Activated CD4-positive, alpha-beta T cell treated with anti-CD3 and anti-CD28 coated beads for 36 hours (primary cell): ENCODE measurements around the gene LRP1-AS. TPM values are rescaled to one million over a fixed set of nuclear protein-coding genes. Genes with fewer than 3 reads are reported as not detected.

Experiments used
- ATAC-seq: fragments of 200-7000 bp; cut with Tn5 transposase; one replicate; pipeline ENCODE4 v1.10.0; 2021; ENCODE audit warnings: mild to moderate bottlenecking, moderate library complexity
- CTCF ChIA-PET: fragments of 350-600 bp; sonication (Branson Sonifier 250); formaldehyde crosslinking; loops from one replicate; lab custom pipeline; 2021; ENCODE audit warnings: antibody characterized with exemption; lab: Charles Lee
- POLR2A ChIA-PET: fragments of 350-600 bp; sonication (Branson Sonifier 250); formaldehyde crosslinking; loops from one replicate; lab custom pipeline; 2021; ENCODE audit warnings: antibody characterized with exemption, inconsistent platforms; lab: Charles Lee
- DNase-seq: peaks from one replicate; pipeline ENCODE4 v3.0.0-alpha.2; 2020
- H3K27ac Mint-ChIP-seq: one replicate; pipeline ENCODE4 v1.8.0; 2021; ENCODE audit warnings: mixed read lengths
- H3K27me3 Mint-ChIP-seq: one replicate; pipeline ENCODE4 v1.8.0; 2021; ENCODE audit warnings: mixed read lengths
- H3K36me3 Mint-ChIP-seq: one replicate; pipeline ENCODE4 v1.8.0; 2021; ENCODE audit warnings: low read depth, mixed read lengths
- H3K4me1 Mint-ChIP-seq: one replicate; pipeline ENCODE4 v1.8.0; 2021; ENCODE audit warnings: mixed read lengths
- H3K4me3 Mint-ChIP-seq: one replicate; pipeline ENCODE4 v1.8.0; 2021; ENCODE audit warnings: mild to moderate bottlenecking, moderate library complexity, mixed read lengths
- H3K9me3 Mint-ChIP-seq: one replicate; pipeline ENCODE4 v1.8.0; 2021; ENCODE audit warnings: low read depth, mixed read lengths
- intact Hi-C, 2 experiments: fragments of 100-400 bp; cut with DNase I in 1 of 2; cut with micrococcal nuclease in 1 of 2; formaldehyde crosslinking; loops; one replicate each; pipeline versions ENCODE4 v1.14.2 to v1.15.1; 2022 to 2024; cut with DNase I, micrococcal nuclease
- total RNA-seq, 2 experiments: library from RNA; stranded (reverse); gene quantifications; one replicate each; pipeline ENCODE4 v1.2.3, GENCODE V29; 2021

LRP1-AS gene
- total RNA-seq, 2 experiments from 2014 or later, result not detected

- ChIA-PET CTCF (interaction anchor here (1.1 to 9.7 kb wide), 3 partner anchors 41 to 118 kb away, joined by 3 to 156 read pairs (median 6); partner anchors contain the start of gene NEMP1), POLR2A (no interaction called here)
- Mint-ChIP-seq H3K36me3 (peaks cover 5% of the 10 kb centered on the region), H3K27ac (no peak overlapping the region), H3K4me3 (no peak overlapping the region), H3K9me3 (peaks cover 9% of the 10 kb centered on the region), H3K4me1 (peaks cover 14% of the 10 kb centered on the region), H3K27me3 (peaks cover 2% of the 10 kb centered on the region)
- intact Hi-C loops, result no loop called here
- DNase-seq (no peak), ATAC-seq (no peak)
These were observed 27.9 kb downstream of the LRP1-AS start for GRCh38 chr12:57119294-57120085.

- Mint-ChIP-seq H3K9me3 (peaks cover 4% of the 10 kb centered on the region), H3K4me3 (no peak overlapping the region), H3K27ac (no peak overlapping the region), H3K36me3 (peaks cover 2% of the 10 kb centered on the region), H3K4me1 (peaks cover 10% of the 10 kb centered on the region), H3K27me3 (peaks cover 2% of the 10 kb centered on the region)
- ATAC-seq, result peak; percentile 66
- intact Hi-C loops, result no loop called here
- POLR2A ChIA-PET, result no interaction called here
- CTCF ChIA-PET, result interaction anchor here (0.7 to 1.9 kb wide), 4 partner anchors 50 to 125 kb away, joined by 3 to 6 read pairs (median 4); no protein-coding TSS in a partner anchor
- no peak for DNase-seq
These were observed 28.6 kb downstream of the LRP1-AS start for GRCh38 chr12:57118711-57119271.

GRCh38 chr12:57116580-57117281, 30.7 kb downstream of the LRP1-AS start:
- H3K27me3 Mint-ChIP-seq, result no peaks in the 10 kb centered on the region
- intact Hi-C loops, result no loop called here
- H3K36me3 Mint-ChIP-seq, result no peaks in the 10 kb centered on the region
- CTCF ChIA-PET, result interaction anchor here (0.7 to 2.2 kb wide), 10 partner anchors 7 to 363 kb away, joined by 3 to 10 read pairs (median 4); partner anchors contain the start of gene ARHGAP9
- peaks cover 22% of the 10 kb centered on the region for H3K4me1 Mint-ChIP-seq
- no peak for ATAC-seq
- no peak for DNase-seq
- no peak overlapping the region for H3K27ac Mint-ChIP-seq
- no peaks in the 10 kb centered on the region for H3K9me3 Mint-ChIP-seq
- POLR2A ChIA-PET, result no interaction called here
- no peak overlapping the region for H3K4me3 Mint-ChIP-seq

GRCh38 chr12:57112492-57113294, 34.7 kb downstream of the LRP1-AS start:
- H3K36me3 Mint-ChIP-seq, result peaks cover 28% of the 10 kb centered on the region
- CTCF ChIA-PET, result interaction anchor here (0.6 to 6.1 kb wide), 44 partner anchors 8 to 890 kb away, joined by 3 to 103 read pairs (median 8); partner anchors contain the start of genes LRP1, NAB2, NEMP1 and SHMT2

GRCh38 chr12:57111031-57111734, 36.2 kb downstream of the LRP1-AS start, which contains the start of gene STAT6:
TSS of gene STAT6 (minus strand) at chr12:57111362. CDS start at chr12:57108278, 3,084 bp downstream.
- Mint-ChIP-seq H3K27ac (peak within 1 kb of the TSS; percentile 97), H3K36me3 (peaks cover 44% of the 10 kb centered on the region), H3K27me3 (no peaks in the 10 kb centered on the region), H3K9me3 (no peaks in the 10 kb centered on the region), H3K4me1 (peaks cover 50% of the 10 kb centered on the region), H3K4me3 (peak within 1 kb of the TSS; percentile 98)
- intact Hi-C loops, result loop anchor here (1.0 to 5.0 kb wide), 6 partner anchors 23 to 474 kb away; partner anchors contain the start of genes PRIM1 (in 1 of the 2) and PTGES3 (in 1 of the 2)
- DNase-seq (peak; percentile 89), ATAC-seq (peak; percentile 65)
- ChIA-PET CTCF (interaction anchor here (0.5 to 6.1 kb wide), 47 partner anchors 10 to 427 kb away, joined by 3 to 103 read pairs (median 8); partner anchors contain the start of genes LRP1, NAB2, NEMP1 and SHMT2), POLR2A (interaction anchor here (0.6 to 3.0 kb wide), 15 partner anchors 10 to 475 kb away, joined by 3 to 35 read pairs (median 5); partner anchors contain the start of genes LRP1, NEMP1, PTGES3 and SHMT2)

More at GRCh38 chr12:57112492-57113294, 34.7 kb downstream of the LRP1-AS start:
- DNase-seq (peak; percentile 93), ATAC-seq (no peak)
- Mint-ChIP-seq H3K27ac (peak overlapping the region; percentile 97), H3K27me3 (no peaks in the 10 kb centered on the region), H3K9me3 (no peaks in the 10 kb centered on the region), H3K4me3 (peak overlapping the region; percentile 98), H3K4me1 (peaks cover 35% of the 10 kb centered on the region)
- intact Hi-C loops, result loop anchor here (1.0 to 5.0 kb wide), 9 partner anchors 16 to 360 kb away; partner anchors contain the start of genes PRIM1 (in 2 of the 2) and LRP1 (in 1 of the 2)
- POLR2A ChIA-PET, result interaction anchor here (0.6 to 3.0 kb wide), 22 partner anchors 9 to 591 kb away, joined by 3 to 35 read pairs (median 5); partner anchors contain the start of genes LRP1, NEMP1, RBMS2 and SHMT2

- ChIA-PET POLR2A (interaction anchor here (0.6 to 3.0 kb wide), 9 partner anchors 11 to 425 kb away, joined by 3 to 35 read pairs (median 5); partner anchors contain the start of genes LRP1, NAB2, NEMP1 and PTGES3), CTCF (interaction anchor here (0.6 to 24.0 kb wide), 27 partner anchors 10 to 362 kb away, joined by 3 to 411 read pairs (median 11); partner anchors contain the start of genes LRP1, NEMP1, SHMT2 and ZBTB39)
- DNase-seq (peak; percentile 87), ATAC-seq (peak; percentile 39)
- Mint-ChIP-seq H3K36me3 (peaks cover 50% of the 10 kb centered on the region), H3K27me3 (no peaks in the 10 kb centered on the region), H3K9me3 (no peaks in the 10 kb centered on the region), H3K27ac (peak overlapping the region; percentile 97), H3K4me3 (peak overlapping the region; percentile 98), H3K4me1 (peaks cover 56% of the 10 kb centered on the region)
- intact Hi-C loops, result loop anchor here (1.0 to 5.0 kb wide), 7 partner anchors 16 to 474 kb away; partner anchors contain the start of genes PRIM1 (in 1 of the 2) and PTGES3 (in 1 of the 2)
These were observed 37.1 kb downstream of the LRP1-AS start for GRCh38 chr12:57110104-57111030.

- CTCF ChIA-PET, result interaction anchor here (0.7 to 24.0 kb wide), 9 partner anchors 9 to 347 kb away, joined by 3 to 411 read pairs (median 13); partner anchors contain the start of gene NEMP1
- POLR2A ChIA-PET, result interaction anchor here (0.7 to 3.0 kb wide), 4 partner anchors 18 to 349 kb away, joined by 3 to 15 read pairs (median 3); partner anchors contain the start of genes LRP1 and NAB2
- H3K27ac Mint-ChIP-seq, result peak overlapping the region; percentile 97
- ATAC-seq (no peak), DNase-seq (no peak)
- H3K4me3 Mint-ChIP-seq, result peak overlapping the region; percentile 98
- H3K27me3 Mint-ChIP-seq, result no peaks in the 10 kb centered on the region
- intact Hi-C loops, result loop anchor here (1.0 to 5.0 kb wide), 5 partner anchors 15 to 473 kb away; partner anchors contain the start of genes PRIM1 (in 1 of the 2) and PTGES3 (in 1 of the 2)
- H3K9me3 Mint-ChIP-seq, result no peaks in the 10 kb centered on the region
- H3K36me3 Mint-ChIP-seq, result peaks cover 56% of the 10 kb centered on the region
- H3K4me1 Mint-ChIP-seq, result peaks cover 63% of the 10 kb centered on the region
These were observed 38.0 kb downstream of the LRP1-AS start for GRCh38 chr12:57109207-57110103.
